Mesenteric fat pad (tissue), 1 donor: Measurements from ENCODE around the gene KRT4. TPM values are rescaled to one million over a fixed set of nuclear protein-coding genes. Genes with fewer than 3 reads are reported as not detected.

Experiments
- total RNA-seq: library from RNA; stranded (reverse); fragmentation: NEBNext Ultra II Directional; extraction: Animal tissue kit (Norgen Biotek cat#: 25700); gene quantifications from one replicate; pipeline ENCODE4 v1.2.1, GENCODE V29; 2021
- donor health status: DM: yes; HTN: yes; CAD: no.

KRT4 gene
- total RNA-seq, 1 donor from 2014 or later: not detected

Other genes with a start within 250 kb of the KRT4 start
- gene KRT74, start 240.3 kb downstream of the KRT4 start, total RNA-seq: not detected
- not detected for gene KRT72, start 212.7 kb downstream of the KRT4 start, total RNA-seq
- not detected for gene KRT73, start 195.6 kb downstream of the KRT4 start, total RNA-seq
- gene KRT2, start 161.9 kb downstream of the KRT4 start, total RNA-seq: not detected
- gene KRT1, start 133.7 kb downstream of the KRT4 start, total RNA-seq: not detected
- not detected for gene KRT77, start 110.6 kb downstream of the KRT4 start, total RNA-seq
- gene KRT76, start 36.8 kb downstream of the KRT4 start, total RNA-seq: not detected
- gene KRT3, start 18.0 kb downstream of the KRT4 start, total RNA-seq: not detected
- 2.4 TPM for gene KRT79, start 20.2 kb upstream of the KRT4 start, total RNA-seq
- not detected for gene KRT78, start 34.9 kb upstream of the KRT4 start, total RNA-seq
- gene KRT8, start 91.0 kb upstream of the KRT4 start, total RNA-seq: 5.7 TPM
- gene KRT18, start 135.0 kb upstream of the KRT4 start, total RNA-seq: 4.6 TPM
- 393 TPM for gene EIF4B, start 192.3 kb upstream of the KRT4 start, total RNA-seq
- 210 TPM for gene TNS2, start 235.9 kb upstream of the KRT4 start, total RNA-seq